Esophagus squamous epithelium (tissue), 4 donors: Measurements from ENCODE around the gene ROM1.

Experiments used
- CTCF ChIP-seq, 6 experiments: fragments of 450-650 bp in 4 of 6; fragments of 200-600 bp in 2 of 6; sonication (generic) in 2 of 6; IDR thresholded peaks; one replicate each; pipeline ENCODE4 v1.5.1; 2016 to 2019; ENCODE audit warnings: antibody characterized with exemption in 6 of 6, mild to moderate bottlenecking in 4 of 6, moderate library complexity in 4 of 6
- POLR2A ChIP-seq, 4 donors: fragments of 450-650 bp; IDR thresholded peaks; one replicate each; pipeline ENCODE4 v1.6.1; 2017; ENCODE audit warnings: antibody characterized with exemption in 4 of 4, mild to moderate bottlenecking in 4 of 4, moderate library complexity in 3 of 4

DNA sequence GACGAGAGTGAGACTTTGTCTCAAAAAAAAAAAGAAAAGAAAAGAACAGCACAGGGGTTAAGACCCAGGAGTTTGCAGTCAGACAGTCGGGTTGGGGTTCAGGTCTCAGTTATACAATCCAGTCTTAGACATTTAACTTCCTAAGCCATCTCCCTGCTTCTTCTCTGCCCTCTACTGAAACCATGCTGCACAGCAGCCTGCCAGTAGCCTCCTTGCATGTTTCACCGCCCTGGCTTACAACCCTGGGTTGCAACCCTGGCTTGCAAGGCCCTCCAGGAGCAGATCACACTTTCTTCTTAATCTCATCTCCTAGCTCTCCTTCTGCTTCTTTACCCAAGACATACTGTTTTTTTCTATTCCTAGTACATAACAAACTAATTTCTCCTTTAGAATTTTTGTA lies 14.7 kb downstream of the ROM1 start:
- peak in 1 of 6 experiments; percentile 20 for TF ChIP-seq CTCF (IDR thresholded peaks at IDR 0.05)
- no peak for TF ChIP-seq POLR2A (IDR thresholded peaks at IDR 0.05)
